ENCODE data around the gene KIF2C. TPM values are rescaled to one million over a fixed set of nuclear protein-coding genes. Genes with fewer than 3 reads are reported as not detected.
"Not testable (repeated sequence)": the region's sequence is repeated elsewhere in the genome, so short reads cannot be mapped to it uniquely, and the experiment has no call there.

The KIF2C gene
- total RNA-seq, 1 experiment from 2014 or later, result 54.1 TPM

DNA sequence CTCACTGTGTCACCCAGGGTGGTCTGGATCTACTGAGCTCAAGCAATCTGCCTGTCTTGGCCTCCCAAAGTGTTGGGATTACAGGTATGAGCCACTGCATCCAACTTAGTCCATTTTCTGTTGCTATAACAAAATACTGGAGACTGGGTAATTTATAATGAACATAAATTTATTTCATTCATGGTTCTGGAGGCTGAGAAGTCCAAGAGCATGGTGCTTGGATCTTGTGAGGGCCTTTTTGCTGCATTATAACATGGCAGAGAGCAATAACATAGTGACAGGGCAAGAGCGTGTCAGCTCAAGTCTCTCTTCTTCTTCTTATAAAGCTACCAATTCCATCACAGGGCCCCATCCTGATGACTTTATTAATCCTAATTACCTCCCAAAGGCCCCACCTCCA lies 3.6 kb upstream of the KIF2C start:
- H3K4me3 ChIP-seq, result no peak overlapping the region
- no peak for DNase-seq
- peaks cover 3% of the 10 kb centered on the region for H3K36me3 ChIP-seq
- H3K27me3 ChIP-seq, result no peaks in the 10 kb centered on the region
- H3K9me3 ChIP-seq, result no peaks in the 10 kb centered on the region

DNA sequence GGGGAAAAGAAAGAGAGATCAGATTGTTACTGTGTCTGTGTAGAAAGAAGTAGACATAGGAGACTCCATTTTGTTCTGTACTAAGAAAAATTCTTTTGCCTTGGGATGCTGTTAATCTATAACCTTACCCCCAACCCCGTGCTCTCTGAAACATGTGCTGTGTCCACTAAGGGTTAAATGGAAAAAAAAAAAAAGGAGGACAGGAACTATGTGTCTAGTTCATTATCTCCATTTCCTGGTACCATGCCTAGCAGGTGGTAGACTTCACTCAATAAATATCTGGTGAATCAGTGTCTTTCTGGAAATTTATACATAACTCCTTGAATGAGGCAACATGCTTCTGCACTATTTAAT lies 707 bp upstream of the KIF2C start:
- not testable (repeated sequence) for DNase-seq, H3K9me3 ChIP-seq, H3K27me3 ChIP-seq
- peak overlapping the region; percentile 77 for H3K4me3 ChIP-seq
- H3K36me3 ChIP-seq, result peaks cover 21% of the 10 kb centered on the region

DNA sequence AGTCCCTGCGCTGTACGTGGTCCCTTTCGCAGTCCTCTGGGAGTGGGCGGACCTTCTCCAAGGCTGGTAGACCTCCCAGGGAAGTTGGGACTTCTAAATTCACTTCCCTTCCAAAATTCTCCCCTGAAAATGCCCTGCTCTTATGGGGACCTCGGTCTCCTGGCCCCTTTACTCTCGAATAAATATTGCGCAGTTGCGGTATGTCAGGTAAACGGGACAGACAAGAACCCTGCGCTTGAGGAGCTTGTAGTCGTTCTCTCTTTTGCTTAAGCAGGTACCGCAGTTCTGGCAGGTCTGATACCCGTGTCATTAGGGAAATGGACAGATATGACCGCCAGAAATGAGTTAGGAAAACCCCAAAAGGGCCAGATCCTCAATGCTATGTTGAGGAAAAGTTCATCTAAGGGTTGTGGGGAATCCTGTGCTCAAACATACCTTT lies 561 bp downstream of the KIF2C start:
- H3K36me3 ChIP-seq, result peaks cover 31% of the 10 kb centered on the region
- peak overlapping the region; percentile 77 for H3K4me3 ChIP-seq
- DNase-seq, result peak; percentile 21
- no peaks in the 10 kb centered on the region for H3K27me3 ChIP-seq
- H3K9me3 ChIP-seq, result no peaks in the 10 kb centered on the region

DNA sequence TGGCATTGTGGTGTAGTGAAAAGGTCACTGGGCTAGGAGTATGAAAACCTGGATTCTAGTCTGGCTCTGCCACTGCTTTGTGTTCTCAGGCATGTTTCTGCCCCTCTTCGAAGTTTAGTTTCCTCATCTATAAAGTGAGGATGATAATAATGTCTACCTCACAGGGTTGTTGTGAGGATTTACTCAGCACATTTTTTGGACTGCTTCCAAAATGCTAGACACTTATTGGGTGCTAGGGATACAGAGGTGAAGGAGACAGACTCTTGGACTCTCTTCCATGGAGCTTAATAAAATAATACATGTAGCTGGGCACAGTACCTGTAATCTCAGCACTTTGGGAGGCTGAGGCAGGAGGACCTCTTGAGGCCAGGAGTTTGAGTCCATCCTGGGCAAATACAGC lies 3.6 kb downstream of the KIF2C start:
- Histone ChIP-seq H3K36me3 (peaks cover 56% of the 10 kb centered on the region), H3K9me3 (no peaks in the 10 kb centered on the region), H3K4me3 (no peak overlapping the region), H3K27me3 (no peaks in the 10 kb centered on the region)
- no peak for DNase-seq

DNA sequence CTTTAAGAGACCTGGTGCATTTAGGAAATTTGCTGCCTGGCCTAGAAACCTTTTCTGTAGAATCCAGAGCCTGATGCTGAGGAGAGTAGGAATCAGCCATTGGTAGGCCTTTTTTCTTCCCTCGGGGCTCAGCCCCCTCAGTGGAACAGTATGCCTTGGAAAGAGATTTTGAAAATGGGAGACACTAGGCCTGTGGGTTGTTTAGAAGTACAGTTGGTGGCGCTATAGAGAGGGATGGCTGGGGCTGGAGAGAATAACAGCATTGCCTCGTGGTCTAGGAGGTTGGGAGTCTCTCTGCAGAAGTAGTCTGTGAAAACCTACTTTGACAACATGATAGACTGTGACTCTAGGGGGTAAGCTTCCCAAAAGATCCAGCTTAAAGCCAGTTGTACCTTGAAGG lies 8.2 kb downstream of the KIF2C start:
- Histone ChIP-seq H3K9me3 (no peaks in the 10 kb centered on the region), H3K27me3 (no peaks in the 10 kb centered on the region), H3K4me3 (no peak overlapping the region), H3K36me3 (peaks cover 72% of the 10 kb centered on the region)
- no peak for DNase-seq

DNA sequence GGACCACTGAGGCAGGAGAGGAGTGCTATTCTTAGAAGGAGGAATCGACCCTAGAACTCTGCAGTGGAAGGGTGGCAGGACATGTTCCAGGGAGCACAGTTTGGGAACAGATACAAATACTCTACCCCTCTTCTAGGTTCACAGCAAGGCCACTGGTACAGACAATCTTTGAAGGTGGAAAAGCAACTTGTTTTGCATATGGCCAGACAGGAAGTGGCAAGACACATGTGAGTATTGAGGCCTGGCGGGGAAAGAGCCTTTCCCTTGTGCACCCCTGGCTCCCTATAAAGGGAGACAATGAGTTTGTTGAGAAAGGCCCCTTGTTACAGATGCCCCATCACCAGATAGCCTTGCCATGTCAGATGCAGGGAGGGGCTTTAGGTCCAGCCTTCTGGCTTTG lies 17.8 kb downstream of the KIF2C start:
- no peak overlapping the region for H3K4me3 ChIP-seq
- no peaks in the 10 kb centered on the region for H3K9me3 ChIP-seq
- no peaks in the 10 kb centered on the region for H3K27me3 ChIP-seq
- peaks cover 84% of the 10 kb centered on the region for H3K36me3 ChIP-seq
- DNase-seq, result no peak

DNA sequence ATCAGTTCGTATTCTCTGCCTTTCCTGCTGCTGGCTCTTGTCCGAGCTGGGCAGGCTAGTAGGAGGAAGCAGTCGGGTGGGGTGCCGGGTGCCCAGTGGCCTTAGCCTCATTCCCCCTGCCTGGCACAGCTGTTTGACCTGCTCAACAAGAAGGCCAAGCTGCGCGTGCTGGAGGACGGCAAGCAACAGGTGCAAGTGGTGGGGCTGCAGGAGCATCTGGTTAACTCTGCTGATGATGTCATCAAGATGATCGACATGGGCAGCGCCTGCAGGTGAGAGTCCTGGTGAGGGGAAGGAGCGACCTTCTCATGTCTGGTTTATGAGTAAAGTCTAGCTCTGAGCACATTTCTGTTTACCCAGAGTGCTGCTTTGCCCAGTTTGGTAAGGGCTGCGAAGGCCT lies 19.4 kb downstream of the KIF2C start:
- no peaks in the 10 kb centered on the region for H3K9me3 ChIP-seq
- H3K4me3 ChIP-seq, result no peak overlapping the region
- H3K27me3 ChIP-seq, result no peaks in the 10 kb centered on the region
- DNase-seq, result no peak
- peaks cover 84% of the 10 kb centered on the region for H3K36me3 ChIP-seq

DNA sequence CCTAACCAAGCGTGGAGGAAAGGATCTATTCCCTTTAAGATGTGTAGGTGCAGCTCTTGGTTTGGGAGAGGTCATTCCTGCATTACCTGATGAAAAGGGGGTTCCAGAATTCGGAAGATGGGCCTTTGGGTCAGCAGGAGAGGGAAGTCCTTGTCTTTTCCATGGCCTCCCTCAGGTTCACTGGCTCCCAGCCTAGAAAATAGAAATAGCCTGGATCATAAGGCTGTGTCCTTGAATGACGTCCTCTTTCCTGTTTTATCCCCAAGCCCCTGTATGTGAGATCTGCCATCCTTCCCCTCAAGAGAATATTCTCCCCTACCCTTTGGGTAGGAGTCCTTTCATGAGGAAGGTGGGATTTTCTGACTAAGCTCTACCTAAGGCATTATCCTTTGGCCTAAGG lies 21.2 kb downstream of the KIF2C start:
- no peaks in the 10 kb centered on the region for H3K27me3 ChIP-seq
- no peak overlapping the region for H3K4me3 ChIP-seq
- no peak for DNase-seq
- peaks cover 84% of the 10 kb centered on the region for H3K36me3 ChIP-seq
- H3K9me3 ChIP-seq, result no peaks in the 10 kb centered on the region

DNA sequence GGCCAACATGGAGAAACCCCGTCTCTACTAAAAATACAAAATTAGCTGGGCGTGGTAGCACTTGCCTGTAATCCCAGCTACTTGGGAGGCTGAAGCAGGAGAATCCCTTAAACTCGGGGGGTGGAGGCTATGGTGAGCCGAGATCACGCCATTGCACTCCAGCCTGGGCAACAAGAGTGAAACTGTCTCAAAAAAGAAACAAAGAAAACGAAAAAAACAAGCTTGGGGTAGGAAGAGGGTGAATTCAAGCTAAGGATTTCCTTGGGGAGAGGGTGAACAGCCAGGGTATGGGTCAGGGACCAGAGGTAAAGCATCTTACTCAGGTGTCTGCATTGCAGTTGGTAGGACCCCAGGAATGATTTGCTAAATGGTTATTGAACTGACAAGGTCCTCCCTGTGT lies 26.8 kb downstream of the KIF2C start:
- not testable (repeated sequence) for H3K27me3 ChIP-seq, DNase-seq, H3K4me3 ChIP-seq, H3K9me3 ChIP-seq
- H3K36me3 ChIP-seq, result peaks cover 48% of the 10 kb centered on the region

DNA sequence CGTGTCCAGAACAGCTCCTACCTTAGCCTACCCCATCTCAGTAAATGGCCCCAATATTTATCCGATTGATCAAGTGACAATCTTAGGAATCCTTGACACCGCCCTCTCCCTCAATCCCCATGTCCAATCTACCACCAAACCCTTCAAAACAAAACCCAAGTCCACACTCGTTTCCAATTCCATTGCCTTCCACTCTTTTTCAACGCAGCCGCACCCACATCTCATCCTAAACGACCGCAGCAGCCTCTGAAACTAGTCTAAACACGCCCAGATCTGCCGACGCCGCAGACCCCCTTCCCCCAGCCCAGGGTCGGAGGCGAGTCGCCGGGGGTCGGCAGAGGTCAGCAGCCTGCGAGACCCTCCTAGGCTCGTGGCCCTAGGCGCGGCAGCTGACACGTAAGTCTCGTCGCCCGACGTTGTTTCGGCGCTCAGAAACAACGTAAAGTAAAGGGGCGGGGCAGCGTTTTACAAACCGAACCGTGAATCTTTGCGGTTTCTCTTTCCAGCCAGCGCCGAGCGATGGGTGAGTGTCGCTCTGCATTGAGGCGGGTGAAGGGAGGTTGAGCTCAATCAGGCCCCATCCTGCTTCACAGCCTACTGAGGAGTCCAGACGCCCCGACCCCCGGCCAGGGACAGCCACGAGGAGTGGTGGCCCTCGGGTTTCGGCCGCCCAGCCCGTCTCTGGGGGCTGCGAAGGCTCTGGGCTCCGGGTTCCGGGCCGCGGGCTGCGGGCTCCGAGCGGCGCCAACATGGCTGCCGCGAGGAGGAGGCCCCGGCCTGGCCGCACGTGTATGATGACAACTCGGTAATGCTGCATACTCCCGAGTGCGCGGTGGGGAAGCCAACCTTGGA lies 35.7 kb downstream of the KIF2C start, which contains the start of gene RPS8:
Gene RPS8 (plus strand): TSS at position 463 of the 852 bp plus-strand sequence. CDS start 57 bp downstream, at position 520.
- peak; percentile 90 for DNase-seq
- Histone ChIP-seq H3K36me3 (peaks cover 47% of the 10 kb centered on the region), H3K4me3 (peak within 1 kb of the TSS; percentile 93)

DNA sequence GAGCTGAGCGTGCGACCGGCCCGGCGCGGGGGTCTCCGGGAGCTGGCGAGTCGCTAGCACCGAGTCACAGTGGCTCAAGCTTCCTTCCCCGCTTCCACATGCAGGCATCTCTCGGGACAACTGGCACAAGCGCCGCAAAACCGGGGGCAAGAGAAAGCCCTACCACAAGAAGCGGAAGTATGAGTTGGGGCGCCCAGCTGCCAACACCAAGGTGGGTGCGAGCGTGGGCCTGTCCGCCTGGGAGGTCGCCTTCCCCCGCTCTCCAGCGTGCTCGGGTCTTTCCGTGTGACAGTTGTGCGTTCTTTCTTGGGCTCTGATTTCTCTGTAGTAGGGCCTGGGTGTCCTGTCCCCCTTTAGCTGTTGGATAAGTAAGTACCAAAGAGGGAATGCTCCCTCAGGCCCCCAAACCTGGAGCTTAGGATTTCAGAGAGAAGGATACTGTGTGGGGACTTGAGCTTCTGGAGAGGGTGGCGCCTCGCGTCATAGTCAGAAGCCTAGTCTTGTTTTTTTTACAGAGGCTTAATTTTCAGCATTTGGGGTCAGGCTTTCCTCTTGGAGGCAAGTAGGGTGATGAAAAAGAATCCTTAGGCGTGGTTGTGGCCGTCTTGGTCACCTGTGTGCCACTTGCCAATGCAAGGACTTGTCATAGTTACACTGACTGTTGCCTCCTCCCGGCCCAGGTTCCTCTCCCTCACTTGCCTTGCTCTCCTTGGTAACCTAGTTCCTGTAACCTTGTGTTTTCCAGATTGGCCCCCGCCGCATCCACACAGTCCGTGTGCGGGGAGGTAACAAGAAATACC lies 36.5 kb downstream of the KIF2C start:
- Histone ChIP-seq H3K4me3 (peak overlapping the region; percentile 93), H3K36me3 (peaks cover 56% of the 10 kb centered on the region), H3K27me3 (no peaks in the 10 kb centered on the region), H3K9me3 (no peaks in the 10 kb centered on the region)
- DNase-seq, result peak; percentile 39

More for the DNA sequence above, 35.7 kb downstream of the KIF2C start, which contains the start of gene RPS8:
- H3K27me3 ChIP-seq, result no peaks in the 10 kb centered on the region
- no peaks in the 10 kb centered on the region for H3K9me3 ChIP-seq

DNA sequence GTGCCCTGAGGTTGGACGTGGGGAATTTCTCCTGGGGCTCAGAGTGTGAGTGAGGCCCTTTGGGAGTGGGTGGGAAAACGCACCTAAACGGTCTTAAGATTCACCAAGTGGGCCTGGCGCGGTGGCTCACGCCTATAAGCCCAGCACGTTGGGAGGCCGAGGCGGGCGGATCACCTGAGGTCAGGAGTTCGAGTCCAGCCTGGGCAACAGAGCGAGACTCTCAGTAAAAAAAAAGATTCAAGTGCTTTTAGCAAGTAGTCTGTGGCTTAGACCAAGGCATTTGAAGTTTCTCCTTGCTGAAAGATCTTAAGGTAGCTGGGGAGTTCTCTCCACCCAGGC lies 37.1 kb downstream of the KIF2C start:
- Histone ChIP-seq H3K36me3 (peaks cover 61% of the 10 kb centered on the region), H3K4me3 (peak overlapping the region; percentile 93)
- no peak for DNase-seq

DNA sequence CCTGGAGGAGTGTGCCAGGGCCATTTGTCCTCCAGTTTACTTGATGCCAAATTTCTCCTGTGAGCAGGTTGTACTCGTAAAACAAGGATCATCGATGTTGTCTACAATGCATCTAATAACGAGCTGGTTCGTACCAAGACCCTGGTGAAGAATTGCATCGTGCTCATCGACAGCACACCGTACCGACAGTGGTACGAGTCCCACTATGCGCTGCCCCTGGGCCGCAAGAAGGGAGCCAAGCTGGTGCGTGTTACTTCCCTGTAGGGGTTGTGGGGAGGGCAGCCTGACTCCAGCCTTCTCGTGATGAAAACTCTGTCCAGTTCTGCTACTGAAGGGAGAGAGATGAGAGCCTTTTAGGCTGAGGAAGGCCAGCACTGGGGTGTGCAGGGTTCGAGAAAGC lies 37.9 kb downstream of the KIF2C start:
- Histone ChIP-seq H3K27me3 (no peaks in the 10 kb centered on the region), H3K4me3 (peak overlapping the region; percentile 93), H3K36me3 (peaks cover 68% of the 10 kb centered on the region), H3K9me3 (no peaks in the 10 kb centered on the region)
- no peak for DNase-seq

More for the DNA sequence above, 37.1 kb downstream of the KIF2C start:
- no peaks in the 10 kb centered on the region for H3K9me3 ChIP-seq
- H3K27me3 ChIP-seq, result no peaks in the 10 kb centered on the region

DNA sequence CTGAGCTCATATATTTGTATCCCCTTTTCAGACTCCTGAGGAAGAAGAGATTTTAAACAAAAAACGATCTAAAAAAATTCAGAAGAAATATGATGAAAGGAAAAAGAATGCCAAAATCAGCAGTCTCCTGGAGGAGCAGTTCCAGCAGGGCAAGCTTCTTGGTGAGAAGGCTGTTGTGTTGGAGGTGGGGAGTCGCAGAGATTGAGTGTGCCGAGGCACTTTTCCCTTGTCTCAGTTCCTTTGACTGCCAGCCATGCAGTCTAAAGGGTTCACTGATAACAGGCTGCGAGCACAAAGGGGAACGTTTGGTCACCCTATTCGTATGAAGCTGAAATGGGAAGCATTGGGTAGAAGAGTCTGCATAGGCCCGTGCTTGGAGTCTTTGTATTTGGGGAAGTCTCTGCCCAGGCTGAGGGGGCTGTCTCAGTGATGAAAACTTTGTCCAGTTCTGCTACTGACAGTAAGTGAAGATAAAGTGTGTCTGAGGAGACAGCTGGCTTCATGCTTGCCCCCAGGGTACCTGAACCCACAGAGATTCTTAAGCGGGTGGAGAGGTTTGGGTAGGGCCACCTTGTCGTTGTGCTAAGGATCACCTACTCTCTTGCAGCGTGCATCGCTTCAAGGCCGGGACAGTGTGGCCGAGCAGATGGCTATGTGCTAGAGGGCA lies 38.5 kb downstream of the KIF2C start:
- H3K36me3 ChIP-seq, result peaks cover 68% of the 10 kb centered on the region
- no peaks in the 10 kb centered on the region for H3K27me3 ChIP-seq
- no peak for DNase-seq
- no peaks in the 10 kb centered on the region for H3K9me3 ChIP-seq
- peak overlapping the region; percentile 93 for H3K4me3 ChIP-seq

DNA sequence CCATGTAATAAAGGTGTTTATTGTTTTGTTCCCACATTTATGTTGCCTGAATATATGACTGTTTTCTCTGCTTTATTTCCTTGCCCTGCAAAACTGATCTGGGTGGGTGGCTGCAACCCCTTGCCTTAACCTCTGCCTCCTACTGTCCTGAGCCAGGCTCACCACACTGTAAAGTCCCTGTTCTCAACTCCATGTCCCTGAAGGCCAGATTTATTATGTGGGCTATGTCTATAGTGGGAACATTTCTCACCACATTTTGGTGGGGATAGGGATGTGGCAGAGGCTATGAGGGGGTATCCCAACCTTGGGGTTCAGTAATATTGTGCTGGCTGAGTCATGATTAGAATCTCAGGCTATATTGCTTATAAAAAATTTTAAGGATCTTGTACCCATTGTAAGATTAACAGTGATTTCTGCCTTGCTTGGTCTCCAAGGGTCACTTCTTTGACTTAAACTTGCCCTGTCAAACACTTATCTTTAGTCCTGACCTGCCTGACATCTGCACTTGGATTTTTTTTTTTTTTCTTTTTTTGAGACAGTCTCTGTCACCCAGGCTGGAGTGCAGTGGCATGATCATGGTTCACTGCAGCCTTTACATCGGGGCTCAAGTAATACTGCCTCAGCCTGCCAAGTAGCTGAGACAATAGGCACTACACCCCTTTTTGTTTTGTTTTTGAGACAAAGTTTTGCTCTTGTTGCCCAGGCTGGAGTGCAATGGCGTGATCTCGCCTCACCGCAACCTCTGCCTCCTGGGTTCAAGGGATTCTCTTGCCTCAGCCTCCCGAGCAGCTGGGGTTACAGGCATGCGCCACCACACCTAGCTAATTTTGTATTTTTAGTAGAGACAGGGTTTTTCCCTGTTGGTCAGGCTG lies 39.3 kb downstream of the KIF2C start:
- Histone ChIP-seq H3K4me3 (no peak overlapping the region), H3K27me3 (no peaks in the 10 kb centered on the region), H3K36me3 (peaks cover 68% of the 10 kb centered on the region), H3K9me3 (no peaks in the 10 kb centered on the region)
- DNase-seq, result no peak

DNA sequence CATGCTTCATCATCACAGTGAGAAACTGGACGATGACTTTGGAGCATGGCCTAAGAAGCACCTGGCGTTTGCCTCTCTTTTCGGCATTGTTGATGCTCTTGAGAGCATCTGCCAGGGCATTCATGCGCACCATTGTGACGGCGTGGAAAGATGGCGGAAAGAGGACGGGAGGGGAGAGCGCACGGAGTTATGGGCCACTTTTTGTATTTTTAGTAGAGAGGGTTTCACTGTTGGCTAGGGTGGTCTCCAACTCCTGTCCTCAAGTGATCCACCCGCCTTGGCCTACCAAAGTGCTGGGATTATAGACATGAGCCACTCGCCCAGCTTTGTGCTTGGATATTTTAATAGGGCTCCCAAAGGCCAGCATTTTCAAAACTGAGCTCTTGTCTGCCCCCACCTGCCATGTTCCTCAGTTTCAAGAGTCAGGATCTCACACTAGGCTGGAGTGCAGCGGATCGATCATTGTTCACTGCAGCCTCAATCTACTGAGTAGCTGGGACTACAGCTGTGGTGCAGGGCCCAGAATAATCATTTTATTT lies 41.0 kb downstream of the KIF2C start:
- peaks cover 67% of the 10 kb centered on the region for H3K36me3 ChIP-seq
- no peak for DNase-seq
- H3K9me3 ChIP-seq, result no peaks in the 10 kb centered on the region
- no peaks in the 10 kb centered on the region for H3K27me3 ChIP-seq
- no peak overlapping the region for H3K4me3 ChIP-seq
